ENCODE results near the gene FANCE.

FANCE gene

GRCh38 chr6:35452183-35453090, at the start of gene FANCE:
Gene FANCE, plus strand, starts transcription at chr6:35452338. Its CDS starts 208 bp downstream, at chr6:35452546.
- peak; percentile 91 for DNase-seq (ENCODE audit: low read depth)

- no peak for DNase-seq (ENCODE audit: low read depth)
These were observed 49.3 kb upstream of the FANCE start for GRCh38 chr6:35402856-35403191.

GRCh38 chr6:35403544-35404442, 48.3 kb upstream of the FANCE start:
- DNase-seq (ENCODE audit: low read depth), result no peak

GRCh38 chr6:35406711-35407485, 45.2 kb upstream of the FANCE start:
- DNase-seq (ENCODE audit: low read depth), result no peak

GRCh38 chr6:35409245-35409644, 42.9 kb upstream of the FANCE start:
- DNase-seq (ENCODE audit: low read depth), result no peak

GRCh38 chr6:35410131-35410530, 42.0 kb upstream of the FANCE start:
- DNase-seq (ENCODE audit: low read depth), result no peak

GRCh38 chr6:35411066-35411465, 41.1 kb upstream of the FANCE start:
- no peak for DNase-seq (ENCODE audit: low read depth)

GRCh38 chr6:35412102-35412501, 40.0 kb upstream of the FANCE start:
- no peak for DNase-seq (ENCODE audit: low read depth)

GRCh38 chr6:35413911-35414310, 38.2 kb upstream of the FANCE start:
- DNase-seq (ENCODE audit: low read depth), result no peak

- peak; percentile 95 for DNase-seq (ENCODE audit: low read depth)
These were observed 36.9 kb upstream of the FANCE start for GRCh38 chr6:35415065-35415891.

- no peak for DNase-seq (ENCODE audit: low read depth)
These were observed 34.0 kb upstream of the FANCE start for GRCh38 chr6:35417979-35418661.

GRCh38 chr6:35419417-35419816, 32.7 kb upstream of the FANCE start:
- peak; percentile 91 for DNase-seq (ENCODE audit: low read depth)

- DNase-seq (ENCODE audit: low read depth), result no peak
These were observed 32.2 kb upstream of the FANCE start for GRCh38 chr6:35419961-35420360.

- DNase-seq (ENCODE audit: low read depth), result peak; percentile 99
These were observed 26.9 kb upstream of the FANCE start for GRCh38 chr6:35425284-35425683.

GRCh38 chr6:35426074-35426473, 26.1 kb upstream of the FANCE start:
- DNase-seq (ENCODE audit: low read depth), result no peak

- no peak for DNase-seq (ENCODE audit: low read depth)
These were observed 24.7 kb upstream of the FANCE start for GRCh38 chr6:35427435-35427834.

- DNase-seq (ENCODE audit: low read depth), result peak; percentile 87
These were observed 24.3 kb upstream of the FANCE start for GRCh38 chr6:35427851-35428321.

- DNase-seq (ENCODE audit: low read depth), result peak; percentile 13
These were observed 23.6 kb upstream of the FANCE start for GRCh38 chr6:35428421-35429149.

- no peak for DNase-seq (ENCODE audit: low read depth)
These were observed 22.7 kb upstream of the FANCE start for GRCh38 chr6:35429463-35429862.

GRCh38 chr6:35432291-35432690, 19.8 kb upstream of the FANCE start:
- DNase-seq (ENCODE audit: low read depth), result no peak
